SK-N-DZ (cell line): Measurements from ENCODE around the gene HOXA11.

Experiments
- DNase-seq: peaks from one replicate; pipeline ENCODE4 v3.0.0-alpha.2; 2015; ENCODE audit warnings: low spot score

Gene HOXA11

DNA sequence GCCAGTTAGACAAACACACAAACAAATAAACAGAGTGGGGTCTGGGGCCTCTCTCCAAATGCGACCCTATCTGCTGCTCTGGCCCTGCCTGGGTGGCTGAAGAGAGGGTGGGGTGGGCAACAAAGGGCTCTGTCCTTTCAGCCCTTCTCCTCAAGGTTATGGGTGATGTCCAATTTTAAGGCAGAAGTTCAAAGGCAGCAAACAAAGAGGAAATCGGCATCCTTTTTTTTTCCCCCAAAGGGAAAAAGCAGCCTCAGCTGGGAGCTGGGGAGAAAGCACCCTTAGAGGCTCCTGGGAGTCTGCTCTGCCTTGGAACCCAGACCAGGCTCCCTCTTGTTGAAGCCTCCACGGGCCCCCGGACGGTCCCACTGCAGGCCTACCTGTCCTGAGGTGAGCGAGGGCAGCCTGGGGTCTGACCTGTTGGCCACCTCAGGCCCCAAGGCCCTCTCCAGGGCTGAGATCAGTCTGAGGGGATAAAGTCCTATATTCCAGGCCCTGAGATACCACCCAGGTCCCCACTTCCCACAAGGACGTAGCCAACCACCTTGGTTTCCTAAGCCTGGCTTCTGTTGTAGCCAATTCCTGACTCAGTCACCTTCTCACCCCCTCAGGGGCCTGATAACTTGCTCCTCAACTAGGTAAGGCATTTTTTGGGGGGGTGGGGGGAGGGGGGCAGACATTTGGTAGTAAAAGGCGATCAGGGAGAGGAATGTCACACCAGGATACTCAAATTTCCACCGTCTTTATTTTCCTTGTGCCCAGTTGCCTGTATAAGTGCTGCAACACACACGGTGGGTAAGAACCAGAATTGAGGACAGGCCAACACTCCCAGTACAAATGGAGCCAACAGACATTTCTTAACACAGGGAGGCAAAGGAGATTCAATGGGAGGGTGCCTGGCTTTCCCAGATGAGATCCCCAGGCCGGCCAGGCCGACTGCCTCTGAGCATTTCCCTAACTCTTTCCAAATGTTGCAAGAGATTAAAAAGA lies 4.3 kb downstream of the HOXA11 start:
- no peak for DNase-seq

DNA sequence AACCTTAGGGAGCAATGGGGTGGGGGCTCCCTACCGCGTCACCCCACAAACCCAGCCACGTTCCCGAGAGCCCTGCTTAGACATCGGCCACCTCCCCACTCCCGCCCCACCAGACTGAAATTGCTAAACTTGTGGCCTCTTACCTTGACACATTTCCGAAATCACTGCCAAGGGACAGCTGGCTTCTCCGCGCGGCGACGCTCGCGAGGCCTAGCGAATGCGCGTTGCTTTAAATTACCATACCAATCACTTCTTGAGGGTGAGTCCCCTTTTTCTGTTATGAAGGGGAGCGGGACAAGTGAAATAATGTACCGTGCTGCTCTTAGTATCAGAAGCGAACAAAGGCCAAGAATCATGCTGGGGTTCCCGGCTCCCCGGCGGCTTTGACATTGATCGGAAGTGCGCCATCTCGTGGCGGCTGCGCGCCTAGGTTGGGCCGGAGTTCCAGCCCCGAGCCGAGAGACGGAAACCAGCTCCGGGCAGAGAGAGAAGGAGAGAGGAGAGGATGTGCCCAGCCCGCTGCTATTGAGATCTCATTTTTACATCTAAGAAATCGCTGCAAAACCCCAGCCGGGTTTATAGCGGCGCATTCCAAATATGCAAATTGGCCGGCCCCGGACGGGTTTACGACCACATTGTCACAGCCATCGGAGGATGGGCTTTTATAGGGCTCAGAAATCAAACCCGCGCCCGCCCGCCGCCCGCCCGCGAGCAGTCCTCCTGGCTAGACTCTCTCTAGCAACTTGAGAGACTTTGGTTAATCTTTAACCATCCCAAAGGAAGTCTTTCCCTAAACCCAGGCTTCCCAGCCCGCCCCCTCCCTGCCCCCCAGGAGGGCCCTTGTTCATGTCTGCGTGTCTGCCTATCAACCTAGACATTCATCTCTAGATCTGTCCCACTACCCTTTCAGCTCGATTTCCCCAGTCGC lies 5.3 kb downstream of the HOXA11 start:
- peak; percentile 36 for DNase-seq

DNA sequence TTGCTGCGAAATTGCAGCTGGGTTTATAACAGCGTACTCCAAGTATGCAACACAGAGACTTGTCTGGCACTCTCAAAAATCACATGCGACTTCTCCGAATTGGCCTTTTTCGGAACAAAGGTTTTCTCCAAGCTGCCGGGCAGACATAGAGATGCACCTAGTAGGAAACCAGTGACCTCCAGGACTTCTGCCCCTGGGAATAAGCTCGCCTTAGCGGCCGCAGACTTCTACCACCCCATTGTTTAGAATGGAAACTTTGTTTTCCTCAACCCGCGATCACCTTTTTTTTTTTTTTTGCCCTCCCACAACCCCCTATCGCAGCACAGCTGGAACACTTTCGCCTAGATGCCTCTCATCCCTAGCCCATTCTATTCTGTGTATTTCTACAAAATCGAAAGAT lies 6.0 kb downstream of the HOXA11 start:
- no peak for DNase-seq

DNA sequence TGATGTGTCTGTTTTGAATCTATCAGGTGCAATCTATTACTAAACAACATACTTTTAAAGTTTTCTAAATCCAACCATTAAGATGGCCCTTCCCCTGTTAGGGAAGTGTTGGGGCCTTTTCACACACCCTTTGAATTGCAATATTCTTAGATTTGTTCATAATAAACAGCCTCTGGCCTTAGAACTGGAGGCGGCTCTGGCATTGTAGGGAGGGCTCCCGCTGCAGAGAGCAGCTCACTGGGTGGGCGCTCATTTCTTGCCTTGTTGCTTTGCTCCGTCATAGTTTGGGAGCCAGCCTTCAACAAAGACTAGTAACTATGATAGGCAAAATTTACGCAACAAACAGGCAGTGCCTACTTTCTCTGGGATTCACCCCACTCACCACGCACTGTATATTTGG lies 6.7 kb downstream of the HOXA11 start:
- no peak for DNase-seq

DNA sequence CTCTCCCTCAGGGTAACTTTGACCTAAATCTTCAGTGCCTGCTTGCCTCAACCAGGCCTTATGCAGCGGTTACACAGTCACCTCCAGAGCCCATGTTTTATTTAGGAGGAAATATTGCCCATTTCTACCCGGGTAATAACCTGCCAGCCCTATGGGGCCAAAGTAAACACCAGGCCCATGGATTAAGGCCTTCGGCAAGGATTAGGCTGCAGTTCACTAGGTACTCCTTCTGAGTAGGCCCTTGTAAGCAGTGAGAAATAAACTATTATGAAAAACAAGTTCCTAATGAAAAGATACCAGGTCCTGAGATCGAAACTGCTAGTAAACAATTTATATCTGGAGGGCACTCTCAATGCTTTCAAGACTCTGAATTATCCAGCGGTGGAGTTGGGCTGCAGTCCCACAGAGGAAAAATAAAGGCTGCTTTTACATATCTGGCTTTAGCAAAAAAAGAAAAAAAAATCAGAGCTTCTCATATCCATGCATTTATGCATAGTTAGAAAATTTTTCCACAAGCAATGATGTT lies 7.2 kb downstream of the HOXA11 start:
- DNase-seq = no peak

DNA sequence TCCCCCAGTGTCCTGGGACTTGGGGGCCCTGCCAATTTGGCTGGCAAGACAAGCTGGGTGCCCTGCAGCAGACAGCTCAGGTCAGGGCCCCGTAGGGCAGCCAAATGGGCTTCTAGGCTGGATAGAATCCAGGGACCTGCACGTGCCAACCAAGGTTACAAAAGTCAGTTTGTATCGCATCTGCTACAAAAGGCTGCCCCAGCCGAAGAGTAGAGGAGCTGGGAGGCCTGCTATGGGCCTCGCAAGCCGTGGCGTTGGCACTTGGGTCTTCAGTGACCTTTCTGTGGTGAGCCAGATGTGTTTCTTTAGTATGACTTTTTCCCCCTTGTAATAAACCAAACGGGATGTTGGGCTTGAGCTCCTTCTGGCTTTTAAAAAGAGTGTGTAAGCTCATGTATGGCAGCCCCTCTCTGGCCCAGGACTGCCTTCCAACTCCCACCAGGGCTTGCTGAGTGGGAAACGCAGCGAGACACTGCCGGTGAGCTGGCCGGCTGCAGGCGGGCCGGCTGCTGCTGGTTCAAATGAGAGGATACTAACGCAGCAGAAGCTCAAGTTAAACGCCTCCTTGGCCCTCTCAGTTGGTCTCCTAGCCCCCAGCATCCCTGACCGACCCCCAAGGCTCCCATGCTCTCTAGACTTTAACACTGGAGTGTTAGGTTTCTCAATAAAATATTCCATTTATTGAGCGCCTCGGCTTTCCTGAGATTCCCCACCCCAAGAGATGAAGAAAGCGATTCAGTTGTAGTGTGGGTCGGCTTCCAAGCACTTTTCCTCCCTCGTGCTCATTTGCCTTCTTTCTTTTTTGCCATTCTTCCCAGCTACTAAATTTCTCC lies 7.9 kb downstream of the HOXA11 start:
- DNase-seq = no peak

DNA sequence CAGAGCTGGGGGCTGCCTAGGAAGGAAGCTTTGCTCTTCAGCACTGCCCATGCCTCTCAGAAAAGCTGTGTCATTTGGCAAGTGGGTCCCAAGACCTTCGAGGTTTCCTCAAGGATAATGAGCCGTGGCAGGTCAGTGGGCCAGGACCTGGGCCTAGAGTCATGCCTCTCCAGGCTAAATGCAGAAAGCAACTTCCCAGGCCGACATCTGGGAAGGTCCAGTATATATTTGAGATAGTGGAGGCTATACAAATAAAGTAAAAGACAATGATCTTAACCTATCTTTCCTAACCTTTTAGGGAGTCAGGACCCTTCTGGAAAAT lies 8.5 kb downstream of the HOXA11 start:
- DNase-seq = no peak

DNA sequence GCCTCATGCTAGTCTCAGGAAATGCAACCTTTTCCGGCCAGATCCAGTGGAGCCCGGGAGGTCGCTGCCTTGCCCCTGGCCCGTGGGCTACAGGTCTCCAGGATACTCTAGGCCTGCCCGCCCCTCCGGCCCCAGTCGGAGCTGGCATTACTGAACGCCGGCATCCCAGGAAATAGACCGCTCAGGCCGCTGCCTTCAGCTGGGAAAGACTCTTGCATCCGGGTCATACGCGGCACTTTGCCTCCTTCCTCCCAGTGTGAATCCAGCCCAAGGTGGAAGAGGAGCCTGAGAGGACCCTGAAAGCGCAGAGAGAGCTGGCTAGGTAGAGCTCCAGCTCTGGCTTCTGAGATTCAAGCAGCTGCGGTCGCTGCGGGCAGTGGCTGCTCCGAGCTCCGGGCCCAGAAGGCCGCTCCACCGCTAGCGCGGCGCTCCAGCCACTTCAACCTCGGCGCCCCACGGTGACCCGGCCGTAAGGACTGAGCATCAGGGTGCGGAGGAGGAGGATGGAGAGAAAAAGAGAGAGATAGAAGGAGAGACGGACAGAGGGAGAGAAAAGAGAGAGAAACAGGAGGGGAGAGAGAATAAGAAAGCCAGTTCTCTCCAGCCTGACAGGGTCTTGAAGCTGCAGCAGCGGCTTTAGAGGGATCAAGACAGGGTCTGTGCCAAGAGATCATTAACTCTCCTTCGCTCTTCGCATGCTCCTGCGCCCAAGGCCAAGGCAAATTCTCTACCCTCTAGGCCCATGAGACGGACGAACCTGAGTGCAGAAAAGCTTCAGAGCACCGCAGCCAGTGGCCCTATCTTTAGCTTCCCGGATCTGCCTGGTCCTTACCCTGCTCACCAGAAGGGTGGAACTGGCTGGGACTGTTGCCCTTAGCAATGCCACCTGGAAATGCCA lies 9.2 kb downstream of the HOXA11 start:
- no peak for DNase-seq

DNA sequence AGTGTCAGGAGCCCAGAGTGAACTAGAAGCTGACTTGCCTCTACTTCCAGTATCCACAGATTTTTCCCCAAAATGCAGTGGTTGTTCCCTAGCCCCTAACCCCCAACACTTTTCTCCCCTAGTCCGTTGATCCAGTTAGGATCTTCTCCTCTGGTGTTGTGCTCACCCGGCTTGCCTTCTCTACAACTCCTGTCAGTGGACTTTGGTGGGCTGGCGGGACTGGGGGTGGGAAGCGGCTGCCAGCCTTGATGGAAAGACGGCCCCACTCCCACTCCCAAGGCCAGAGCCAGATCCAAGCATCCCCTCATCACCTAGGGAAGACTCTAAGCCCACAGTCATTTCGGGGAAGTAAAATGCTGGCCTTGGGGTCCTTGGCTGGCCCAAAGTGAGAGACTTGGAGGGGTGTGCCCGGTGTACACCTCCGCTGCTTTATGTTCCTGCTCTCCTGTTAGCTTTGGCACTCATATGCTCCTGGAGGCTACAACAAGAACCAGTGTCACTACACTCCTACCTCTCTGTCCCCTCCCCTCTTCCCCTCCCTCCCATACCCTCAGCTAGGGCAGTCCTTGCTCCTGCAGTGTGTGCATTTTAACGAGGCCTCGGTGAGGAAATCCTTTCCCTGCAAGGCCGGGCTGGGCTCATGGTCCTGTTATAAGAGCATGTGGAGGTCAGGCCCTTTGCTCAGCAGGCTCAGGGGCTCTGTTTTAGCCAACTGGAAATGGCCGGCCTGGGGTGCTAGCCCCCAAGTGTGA lies 10.0 kb downstream of the HOXA11 start:
- DNase-seq = no peak

DNA sequence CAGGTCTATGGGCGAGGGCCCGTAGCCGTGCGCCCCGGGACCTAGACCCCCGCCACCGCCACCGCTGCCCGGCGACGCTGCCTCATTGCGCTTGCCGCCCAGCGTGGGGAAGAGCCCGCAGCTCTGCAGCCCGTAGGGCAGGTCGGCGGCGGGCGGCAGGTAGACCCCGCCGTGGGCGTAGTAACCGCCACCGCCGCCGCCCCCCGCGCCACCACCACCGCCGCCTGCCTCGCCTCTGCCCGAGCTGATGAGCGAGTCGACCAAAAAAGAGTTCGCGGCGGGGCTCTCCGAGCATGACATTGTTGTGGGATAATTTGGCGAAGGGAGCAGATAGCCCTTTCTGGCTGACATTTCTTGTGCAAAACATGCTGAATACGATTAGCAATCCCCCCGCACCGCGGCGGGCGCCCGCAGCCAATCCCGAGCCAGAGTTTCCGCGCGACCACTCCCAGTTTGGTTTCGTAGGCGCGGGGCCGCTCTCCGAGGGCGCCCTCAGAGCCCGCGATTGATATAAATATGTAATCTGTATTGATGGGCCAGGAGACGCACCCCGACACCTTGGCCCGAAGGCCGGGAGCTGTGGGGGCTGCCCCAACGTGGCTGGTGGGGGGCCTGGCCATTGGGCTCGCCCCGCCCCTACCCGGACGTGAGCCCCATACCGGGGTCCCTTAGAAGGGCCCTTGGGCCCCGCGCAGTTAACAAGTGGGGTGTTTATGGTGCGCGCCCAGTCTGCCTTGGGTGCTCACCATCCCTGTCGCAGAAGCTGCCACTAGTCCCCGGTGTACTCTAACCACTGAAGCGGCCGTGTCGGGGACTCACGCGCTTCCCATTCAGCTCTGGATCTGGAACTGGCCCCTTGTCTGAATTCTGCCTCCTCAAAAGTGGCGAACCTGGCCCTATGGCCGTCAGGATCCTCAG lies 10.8 kb downstream of the HOXA11 start, which contains the start of gene HOXA10:
Gene HOXA10, minus strand, starts transcription at position 365 of the 918 bp plus-strand sequence. Its CDS starts 14 bp downstream, at position 351.
- no peak for DNase-seq

DNA sequence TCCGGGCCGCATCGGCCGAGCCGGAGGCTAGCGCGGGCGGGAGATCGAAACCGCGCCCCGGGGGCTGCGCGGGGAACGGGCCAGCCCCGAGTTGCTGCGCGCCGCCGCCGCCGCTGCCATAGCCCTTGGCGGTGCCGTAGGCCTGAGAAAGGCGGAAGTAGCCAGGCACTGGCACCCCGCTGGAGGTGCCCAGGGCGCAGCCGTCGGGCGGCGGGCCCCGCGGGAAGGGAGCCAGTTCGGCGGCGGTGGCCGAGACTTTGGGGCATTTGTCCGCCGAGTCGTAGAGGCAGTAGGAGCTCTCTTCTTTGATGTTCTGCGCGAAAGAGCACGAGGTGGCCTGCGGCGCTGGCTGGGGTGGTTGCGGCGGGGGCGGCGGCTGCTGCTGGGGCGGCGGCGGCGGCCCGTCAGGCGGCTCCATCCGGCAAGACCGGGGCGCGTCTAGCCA lies 11.5 kb downstream of the HOXA11 start:
- no peak for DNase-seq

DNA sequence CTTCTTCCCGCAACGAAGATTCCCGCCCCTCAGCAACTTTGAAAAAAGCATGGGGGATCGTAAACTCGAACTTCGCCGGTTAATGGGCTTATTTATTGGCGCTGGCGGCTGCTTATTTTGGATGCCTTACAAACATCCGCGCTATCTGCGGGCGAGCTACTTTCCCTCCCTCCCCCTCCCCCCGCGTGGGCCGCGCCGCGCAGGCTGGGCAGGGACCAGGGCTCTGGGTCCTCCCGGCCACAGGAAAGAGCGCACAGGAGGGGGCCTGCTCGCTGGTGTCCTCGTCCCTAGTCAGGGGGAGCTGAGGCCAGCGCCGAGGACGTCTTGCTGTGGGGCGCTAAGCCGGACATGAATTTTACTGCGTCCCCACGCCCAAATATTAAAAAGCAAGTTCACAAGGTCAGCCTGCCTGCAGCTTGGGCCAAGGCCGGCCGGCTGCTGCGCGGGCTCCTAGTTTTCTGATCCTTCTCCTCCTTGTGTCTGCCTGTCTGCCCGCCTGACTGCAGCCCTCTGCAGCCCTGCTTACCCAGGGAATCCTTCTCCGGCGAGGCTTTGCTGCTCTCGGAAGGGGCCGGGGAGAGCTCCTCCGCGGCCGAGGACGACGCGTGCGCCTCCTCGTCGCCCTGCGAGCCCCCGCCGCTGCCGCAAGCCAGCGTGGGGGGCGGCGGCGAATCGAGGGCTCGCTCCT lies 12.1 kb downstream of the HOXA11 start:
- DNase-seq = no peak

DNA sequence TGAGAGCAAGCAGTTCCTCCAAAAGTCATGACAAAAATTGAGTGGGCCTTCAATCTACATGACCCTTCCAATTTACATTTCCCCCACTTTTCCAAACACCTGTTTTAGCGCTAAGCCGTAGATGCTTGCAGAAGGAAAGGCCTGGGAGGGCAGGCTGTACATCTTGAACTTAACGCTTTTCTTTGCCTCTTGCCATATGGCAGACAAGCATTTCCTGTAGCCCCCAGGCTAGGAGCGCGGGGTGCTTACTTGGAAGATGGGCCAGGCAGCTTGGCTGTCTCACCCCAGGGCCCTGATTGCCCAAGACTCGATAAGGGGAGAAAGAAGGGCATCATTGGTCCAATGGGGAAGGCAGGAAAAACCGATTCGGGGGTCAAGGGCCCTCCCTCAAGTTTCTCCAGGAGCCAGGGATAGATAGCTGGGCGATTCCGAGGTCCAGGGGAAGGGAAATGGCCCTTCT lies 12.7 kb downstream of the HOXA11 start:
- DNase-seq = no peak

DNA sequence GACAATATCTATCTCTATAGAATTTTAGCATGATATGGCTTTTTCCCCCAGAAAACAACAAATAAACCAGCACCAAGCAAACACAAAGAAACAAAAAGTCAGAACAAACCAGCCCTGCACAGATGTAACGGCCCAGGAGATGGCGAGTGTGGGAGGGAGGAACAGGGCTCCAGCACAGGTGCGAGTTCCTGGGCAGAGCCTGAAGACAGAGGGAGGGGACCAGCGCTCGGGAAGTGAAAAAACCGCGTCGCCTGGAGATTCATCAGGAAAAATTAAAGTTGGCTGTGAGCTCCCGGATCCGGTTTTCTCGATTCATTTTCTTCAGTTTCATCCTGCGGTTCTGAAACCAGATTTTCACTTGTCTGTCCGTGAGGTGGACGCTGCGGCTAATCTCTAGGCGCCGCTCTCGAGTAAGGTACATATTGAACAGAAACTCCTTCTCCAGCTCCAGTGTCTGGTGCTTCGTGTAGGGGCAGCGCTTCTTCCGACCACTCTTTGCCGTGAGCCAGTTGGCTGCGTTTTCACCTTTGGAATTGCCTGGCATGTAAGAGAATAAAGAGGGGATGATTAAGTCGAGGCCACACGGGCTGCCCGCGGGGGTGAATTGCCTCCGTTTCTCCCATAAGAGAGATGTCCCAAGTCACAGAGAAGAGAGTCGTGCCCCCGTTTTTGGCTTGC lies 13.3 kb downstream of the HOXA11 start:
- peak; percentile 30 for DNase-seq

DNA sequence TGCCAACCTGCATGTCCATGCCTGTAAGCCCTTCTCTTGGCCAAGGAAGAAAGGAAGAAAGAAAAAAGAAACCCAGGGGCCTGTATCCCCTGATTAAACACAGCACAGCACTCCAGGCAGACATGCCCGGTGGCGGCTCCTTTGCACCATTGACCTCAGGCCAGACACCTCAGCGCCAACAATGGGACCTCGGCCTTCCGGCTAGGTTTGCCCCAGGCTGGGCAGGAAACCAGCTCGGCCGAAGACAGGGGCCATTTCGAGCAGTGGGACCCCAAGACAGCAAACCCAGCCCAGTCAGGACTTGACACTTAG lies 13.8 kb downstream of the HOXA11 start:
- DNase-seq = no peak

DNA sequence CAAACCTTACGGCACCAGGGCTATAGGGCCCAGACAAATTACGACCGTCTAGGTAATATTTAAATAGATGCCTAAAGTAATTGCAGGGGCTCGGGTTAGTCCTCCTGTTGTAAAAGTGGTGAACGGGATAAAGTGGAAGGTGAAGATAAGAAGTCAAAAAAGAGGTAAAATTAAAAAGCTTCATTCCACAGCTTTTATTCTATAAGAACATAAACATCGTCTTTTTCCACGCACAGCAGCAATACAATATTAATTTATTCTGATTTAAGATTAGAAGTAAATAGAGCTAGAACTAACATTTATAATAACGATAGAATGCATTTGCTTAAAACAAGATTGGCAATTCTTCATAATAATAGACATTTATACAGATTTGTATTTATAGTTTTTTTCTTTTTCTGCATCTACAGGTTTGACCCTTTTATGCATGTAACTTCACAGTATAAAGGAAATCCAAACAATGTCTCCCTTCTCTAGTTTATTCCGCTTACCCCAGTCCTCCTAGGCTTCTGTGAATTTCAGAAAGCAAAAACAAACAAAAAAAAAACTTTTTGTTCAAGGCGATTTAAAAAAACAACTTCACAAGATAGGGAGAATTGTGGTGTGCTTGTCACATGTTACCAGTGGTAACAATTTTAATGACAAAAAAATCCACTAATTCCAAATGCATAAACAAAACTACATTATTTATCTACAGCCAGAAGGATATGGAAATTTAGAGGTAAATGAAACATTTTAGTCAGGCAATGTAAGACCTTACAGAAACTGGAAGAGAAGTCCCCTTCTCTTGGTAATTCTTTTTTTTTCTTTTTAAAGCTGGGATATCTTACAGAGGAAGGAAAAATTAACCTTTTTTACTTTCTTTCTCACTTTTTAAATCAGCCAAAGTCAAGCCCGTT lies 14.4 kb downstream of the HOXA11 start:
- DNase-seq = no peak
